Neuron (in vitro differentiated cells): Measurements from ENCODE around the gene BIN1.

Experiments used
- H2AFZ ChIP-seq: one replicate; pipeline ENCODE4 v1.6.1; 2013; ENCODE audit warnings: low read depth, mild to moderate bottlenecking, inconsistent platforms, low read length, moderate library complexity
- H3K27me3 ChIP-seq: one replicate; pipeline ENCODE4 v1.6.1; 2013; ENCODE audit warnings: low read length; ENCODE audit not compliant: insufficient read depth
- H3K36me3 ChIP-seq: one replicate; pipeline ENCODE4 v1.6.1; 2013; ENCODE audit warnings: low read length; ENCODE audit not compliant: insufficient read depth
- H3K4me1 ChIP-seq: one replicate; pipeline ENCODE4 v1.6.1; 2013; ENCODE audit warnings: low read length; ENCODE audit not compliant: insufficient read depth
- H3K4me3 ChIP-seq: 2 replicates; pipeline ENCODE4 v1.5.1; 2013; ENCODE audit warnings: mild to moderate bottlenecking, low read length, moderate library complexity
- H3K9me3 ChIP-seq: one replicate; pipeline ENCODE4 v1.6.1; 2013; ENCODE audit warnings: low read length

The BIN1 gene

GRCh38 chr2:127142663-127143630 lies 36.0 kb upstream of the BIN1 start:
- Histone ChIP-seq H3K4me1 (peaks cover 21% of the 10 kb centered on the region), H2AFZ (no peak overlapping the region), H3K9me3 (peaks cover 2% of the 10 kb centered on the region)

DNA sequence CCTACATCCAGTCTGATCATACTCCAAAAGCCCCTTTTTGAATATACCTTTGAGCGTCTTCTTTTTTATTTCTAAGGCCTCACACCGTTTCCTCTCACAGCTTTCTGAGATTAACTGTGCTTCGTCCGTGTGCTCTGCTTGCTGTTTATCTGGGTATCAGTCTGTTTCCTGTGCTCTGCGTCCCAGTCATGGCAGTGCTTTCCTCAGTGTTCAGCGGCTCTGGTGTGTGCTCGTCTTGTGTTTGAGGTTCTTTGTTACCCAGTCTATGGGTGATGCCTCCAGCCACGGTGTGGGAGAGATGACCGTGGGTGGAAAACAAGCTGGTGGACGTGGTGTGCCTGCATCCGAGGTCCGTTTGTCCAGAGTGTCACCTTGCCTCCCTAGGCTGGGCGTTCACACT lies 33.6 kb upstream of the BIN1 start:
- Histone ChIP-seq H2AFZ (no peak overlapping the region), H3K36me3 (no peaks in the 10 kb centered on the region), H3K4me3 (no peak overlapping the region), H3K4me1 (peaks cover 14% of the 10 kb centered on the region), H3K27me3 (no peaks in the 10 kb centered on the region), H3K9me3 (peaks cover 2% of the 10 kb centered on the region)

More at GRCh38 chr2:127142663-127143630, 36.0 kb upstream of the BIN1 start:
- no peaks in the 10 kb centered on the region for H3K36me3 ChIP-seq
- no peak overlapping the region for H3K4me3 ChIP-seq
- H3K27me3 ChIP-seq: no peaks in the 10 kb centered on the region

- Histone ChIP-seq H3K36me3 (no peaks in the 10 kb centered on the region), H3K4me1 (peaks cover 7% of the 10 kb centered on the region), H3K27me3 (peaks cover 4% of the 10 kb centered on the region), H3K4me3 (no peak overlapping the region), H3K9me3 (peaks cover 2% of the 10 kb centered on the region), H2AFZ (no peak overlapping the region)
Measured at GRCh38 chr2:127139766-127140165, 32.8 kb upstream of the BIN1 start.

GRCh38 chr2:127138281-127138680 lies 31.3 kb upstream of the BIN1 start:
- H3K4me1 ChIP-seq: no peaks in the 10 kb centered on the region
- no peak overlapping the region for H2AFZ ChIP-seq
- peaks cover 2% of the 10 kb centered on the region for H3K9me3 ChIP-seq
- H3K4me3 ChIP-seq: no peak overlapping the region
- H3K36me3 ChIP-seq: no peaks in the 10 kb centered on the region
- peaks cover 4% of the 10 kb centered on the region for H3K27me3 ChIP-seq

DNA sequence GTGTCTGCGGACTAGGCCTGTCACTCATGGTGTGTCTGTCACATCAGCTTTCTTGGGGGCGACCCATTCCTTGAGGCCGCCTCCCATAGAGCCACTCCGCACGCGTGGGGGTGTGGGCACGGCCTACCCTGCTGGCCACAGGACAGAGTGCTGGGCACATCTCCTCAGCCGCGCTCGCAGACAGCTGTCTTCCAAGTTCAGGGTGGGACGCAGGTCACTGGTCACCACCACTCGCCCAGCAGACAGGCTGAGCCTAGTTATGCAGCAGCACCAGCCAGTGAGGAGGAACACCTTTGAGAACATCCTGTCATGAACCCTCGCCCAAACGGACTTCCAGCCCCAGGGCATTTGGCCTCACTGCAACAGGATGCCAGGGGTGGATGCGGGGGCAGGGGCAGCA lies 30.8 kb upstream of the BIN1 start:
- no peak overlapping the region for H2AFZ ChIP-seq
- no peaks in the 10 kb centered on the region for H3K36me3 ChIP-seq
- no peak overlapping the region for H3K4me3 ChIP-seq
- H3K27me3 ChIP-seq: peaks cover 4% of the 10 kb centered on the region
- H3K4me1 ChIP-seq: no peaks in the 10 kb centered on the region
- peaks cover 2% of the 10 kb centered on the region for H3K9me3 ChIP-seq

DNA sequence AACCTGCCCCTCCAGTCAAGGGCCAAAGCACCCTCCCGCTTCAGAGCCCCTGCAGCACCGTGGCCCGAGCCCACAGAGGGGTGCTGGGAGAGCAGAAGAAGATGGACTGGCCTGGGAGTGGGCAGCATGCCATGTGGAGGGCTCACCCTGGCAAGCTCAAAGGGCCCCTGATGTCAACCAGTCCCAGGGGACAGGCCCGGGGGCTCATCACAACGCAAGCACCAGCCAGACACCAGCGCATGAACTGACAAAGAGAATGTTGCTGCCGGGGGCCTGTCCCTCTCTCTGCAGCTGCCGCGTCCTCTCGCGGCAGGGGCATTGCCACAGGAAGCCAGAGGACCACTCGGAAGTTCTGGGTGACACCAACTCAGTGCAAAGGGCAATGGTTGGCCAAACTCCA lies 30.3 kb upstream of the BIN1 start:
- Histone ChIP-seq H2AFZ (no peak overlapping the region), H3K36me3 (no peaks in the 10 kb centered on the region), H3K9me3 (peaks cover 2% of the 10 kb centered on the region), H3K4me1 (no peaks in the 10 kb centered on the region), H3K4me3 (no peak overlapping the region), H3K27me3 (peaks cover 4% of the 10 kb centered on the region)

- H3K27me3 ChIP-seq: peaks cover 4% of the 10 kb centered on the region
- no peak overlapping the region for H2AFZ ChIP-seq
- H3K4me1 ChIP-seq: no peaks in the 10 kb centered on the region
- no peaks in the 10 kb centered on the region for H3K9me3 ChIP-seq
- H3K4me3 ChIP-seq: no peak overlapping the region
- H3K36me3 ChIP-seq: no peaks in the 10 kb centered on the region
Measured at GRCh38 chr2:127134833-127135830, 28.2 kb upstream of the BIN1 start.

GRCh38 chr2:127134235-127134634 lies 27.3 kb upstream of the BIN1 start:
- Histone ChIP-seq H3K9me3 (no peaks in the 10 kb centered on the region), H3K4me3 (no peak overlapping the region), H3K27me3 (peaks cover 4% of the 10 kb centered on the region), H2AFZ (no peak overlapping the region), H3K4me1 (no peaks in the 10 kb centered on the region), H3K36me3 (no peaks in the 10 kb centered on the region)

DNA sequence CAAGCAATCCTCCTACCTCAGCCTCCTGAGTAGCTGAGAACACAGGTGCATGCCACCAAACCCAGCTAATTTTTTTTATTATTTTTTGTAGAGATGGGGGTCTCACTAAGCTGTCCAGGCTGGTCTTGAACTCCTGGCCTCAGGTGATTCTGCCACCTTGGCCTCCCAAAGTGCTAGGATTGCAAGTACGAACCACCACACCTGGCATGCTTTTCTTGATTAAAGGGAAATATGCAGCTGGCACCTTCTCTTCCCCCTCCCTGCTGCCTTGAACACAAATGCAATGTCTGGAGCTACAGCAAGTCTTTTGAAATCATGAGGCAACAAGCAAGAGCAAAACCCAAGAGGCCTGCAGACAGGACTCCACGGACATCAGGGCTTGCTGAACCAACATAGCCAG lies 26.8 kb upstream of the BIN1 start:
- peaks cover 4% of the 10 kb centered on the region for H3K27me3 ChIP-seq
- H3K36me3 ChIP-seq: no peaks in the 10 kb centered on the region
- no peaks in the 10 kb centered on the region for H3K9me3 ChIP-seq
- H3K4me1 ChIP-seq: no peaks in the 10 kb centered on the region
- no peak overlapping the region for H3K4me3 ChIP-seq
- no peak overlapping the region for H2AFZ ChIP-seq

- no peak overlapping the region for H2AFZ ChIP-seq
- H3K9me3 ChIP-seq: no peaks in the 10 kb centered on the region
- H3K27me3 ChIP-seq: peaks cover 4% of the 10 kb centered on the region
- no peaks in the 10 kb centered on the region for H3K36me3 ChIP-seq
- H3K4me1 ChIP-seq: peaks cover 6% of the 10 kb centered on the region
- no peak overlapping the region for H3K4me3 ChIP-seq
Measured at GRCh38 chr2:127130421-127130820, 23.5 kb upstream of the BIN1 start.

DNA sequence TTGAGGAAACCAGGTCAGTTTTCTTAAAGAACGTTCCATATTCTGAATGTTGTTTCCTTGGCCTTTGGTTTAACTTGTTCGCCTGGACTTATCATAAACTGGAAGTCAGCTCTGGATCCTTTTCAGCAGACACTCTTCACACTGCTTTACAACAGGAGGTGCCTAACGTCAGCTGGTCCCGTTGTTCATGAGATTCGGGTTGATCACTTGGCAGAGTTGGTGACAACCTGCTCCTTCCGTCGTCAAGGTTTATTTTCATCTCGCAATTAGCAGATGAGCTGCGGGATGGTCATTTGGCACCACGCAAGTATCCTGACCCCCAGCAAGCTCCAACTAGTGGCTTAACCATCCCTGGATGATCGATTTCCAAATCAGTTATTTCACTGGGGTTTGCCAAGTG lies 23.0 kb upstream of the BIN1 start:
- Histone ChIP-seq H3K4me3 (no peak overlapping the region), H3K36me3 (no peaks in the 10 kb centered on the region), H3K4me1 (peaks cover 6% of the 10 kb centered on the region), H3K27me3 (no peaks in the 10 kb centered on the region), H3K9me3 (no peaks in the 10 kb centered on the region), H2AFZ (no peak overlapping the region)

- Histone ChIP-seq H3K27me3 (no peaks in the 10 kb centered on the region), H3K9me3 (no peaks in the 10 kb centered on the region), H2AFZ (no peak overlapping the region), H3K36me3 (no peaks in the 10 kb centered on the region), H3K4me3 (no peak overlapping the region), H3K4me1 (peaks cover 6% of the 10 kb centered on the region)
Measured at GRCh38 chr2:127128445-127128904, 21.5 kb upstream of the BIN1 start.

DNA sequence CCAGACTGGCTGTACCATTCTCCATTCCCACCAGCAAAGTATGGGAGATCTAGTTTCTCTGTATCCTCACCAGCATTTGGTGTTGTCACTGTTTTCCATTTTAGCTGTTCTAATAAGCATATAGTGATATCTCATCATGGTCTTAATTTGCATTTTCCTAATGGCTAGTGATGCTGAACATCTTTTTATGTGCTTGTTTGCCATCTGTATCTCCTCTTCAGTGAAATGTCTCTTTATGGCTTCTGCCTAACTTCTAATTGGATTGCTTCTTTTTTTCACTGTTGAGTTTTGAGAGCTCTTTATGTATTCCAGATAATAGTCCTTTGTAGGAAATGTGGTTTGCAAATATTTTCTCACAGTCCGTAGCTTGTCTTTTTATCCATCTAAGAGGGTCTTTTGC lies 18.9 kb upstream of the BIN1 start:
- Histone ChIP-seq H3K4me3 (no peak overlapping the region), H3K36me3 (no peaks in the 10 kb centered on the region), H2AFZ (no peak overlapping the region), H3K27me3 (no peaks in the 10 kb centered on the region), H3K9me3 (peaks cover 4% of the 10 kb centered on the region), H3K4me1 (peaks cover 6% of the 10 kb centered on the region)
